Raji (cell line): ENCODE data around the gene PTPN6.
A peak's percentile ranks its signal among the peaks of the same experiment; 100 is the strongest.

ENCODE experiments used
- POLR2A ChIP-seq: IDR thresholded peaks from 2 replicates; pipeline ENCODE4 v1.6.1; 2011; ENCODE audit warnings: low read depth, low read length, control low read depth; ENCODE audit not compliant: insufficient read depth

The PTPN6 gene

DNA sequence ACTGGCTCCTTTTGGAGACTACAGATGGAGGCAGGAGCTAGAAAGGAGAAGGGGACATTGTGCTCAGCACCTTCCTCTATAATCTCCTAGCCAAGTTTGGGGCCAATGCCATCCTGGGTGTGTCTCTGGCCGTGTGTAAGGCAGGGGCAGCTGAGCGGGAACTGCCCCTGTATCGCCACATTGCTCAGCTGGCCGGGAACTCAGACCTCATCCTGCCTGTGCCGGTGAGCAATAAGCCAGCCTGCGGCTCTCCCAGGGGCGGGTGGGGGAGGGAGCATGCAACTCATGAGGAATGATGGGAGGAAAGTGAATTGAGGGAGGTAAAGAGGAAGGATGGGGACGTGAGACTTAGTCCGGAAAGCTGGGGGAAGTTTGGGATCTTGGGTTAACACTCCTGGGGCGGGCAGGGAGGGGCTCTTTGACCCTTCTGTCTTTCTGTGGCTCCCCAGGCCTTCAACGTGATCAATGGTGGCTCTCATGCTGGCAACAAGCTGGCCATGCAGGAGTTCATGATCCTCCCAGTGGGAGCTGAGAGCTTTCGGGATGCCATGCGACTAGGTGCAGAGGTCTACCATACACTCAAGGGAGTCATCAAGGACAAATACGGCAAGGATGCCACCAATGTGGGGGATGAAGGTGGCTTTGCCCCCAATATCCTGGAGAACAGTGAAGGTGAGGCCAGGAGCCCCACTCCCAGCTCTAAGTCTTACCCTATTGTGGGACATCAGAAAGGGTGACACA, 33.5 kb upstream of the PTPN6 start:
- no peak for TF ChIP-seq POLR2A

- no peak for TF ChIP-seq POLR2A
These were observed 31.6 kb upstream of the PTPN6 start for GRCh38 chr12:6919588-6919987.

DNA sequence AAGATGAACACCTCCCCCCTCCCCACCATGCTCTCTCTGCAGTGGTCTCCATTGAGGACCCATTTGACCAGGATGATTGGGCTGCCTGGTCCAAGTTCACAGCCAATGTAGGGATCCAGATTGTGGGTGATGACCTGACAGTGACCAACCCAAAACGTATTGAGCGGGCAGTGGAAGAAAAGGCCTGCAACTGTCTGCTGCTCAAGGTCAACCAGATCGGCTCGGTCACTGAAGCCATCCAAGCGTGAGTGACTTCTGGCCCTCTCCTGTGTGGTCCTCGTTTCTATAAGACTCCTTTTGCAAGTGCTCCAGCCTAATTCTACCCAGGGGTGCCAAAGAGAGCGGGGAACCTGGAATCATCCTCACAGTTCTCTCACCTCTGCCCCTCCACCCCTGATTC, 29.6 kb upstream of the PTPN6 start:
- no peak for TF ChIP-seq POLR2A

DNA sequence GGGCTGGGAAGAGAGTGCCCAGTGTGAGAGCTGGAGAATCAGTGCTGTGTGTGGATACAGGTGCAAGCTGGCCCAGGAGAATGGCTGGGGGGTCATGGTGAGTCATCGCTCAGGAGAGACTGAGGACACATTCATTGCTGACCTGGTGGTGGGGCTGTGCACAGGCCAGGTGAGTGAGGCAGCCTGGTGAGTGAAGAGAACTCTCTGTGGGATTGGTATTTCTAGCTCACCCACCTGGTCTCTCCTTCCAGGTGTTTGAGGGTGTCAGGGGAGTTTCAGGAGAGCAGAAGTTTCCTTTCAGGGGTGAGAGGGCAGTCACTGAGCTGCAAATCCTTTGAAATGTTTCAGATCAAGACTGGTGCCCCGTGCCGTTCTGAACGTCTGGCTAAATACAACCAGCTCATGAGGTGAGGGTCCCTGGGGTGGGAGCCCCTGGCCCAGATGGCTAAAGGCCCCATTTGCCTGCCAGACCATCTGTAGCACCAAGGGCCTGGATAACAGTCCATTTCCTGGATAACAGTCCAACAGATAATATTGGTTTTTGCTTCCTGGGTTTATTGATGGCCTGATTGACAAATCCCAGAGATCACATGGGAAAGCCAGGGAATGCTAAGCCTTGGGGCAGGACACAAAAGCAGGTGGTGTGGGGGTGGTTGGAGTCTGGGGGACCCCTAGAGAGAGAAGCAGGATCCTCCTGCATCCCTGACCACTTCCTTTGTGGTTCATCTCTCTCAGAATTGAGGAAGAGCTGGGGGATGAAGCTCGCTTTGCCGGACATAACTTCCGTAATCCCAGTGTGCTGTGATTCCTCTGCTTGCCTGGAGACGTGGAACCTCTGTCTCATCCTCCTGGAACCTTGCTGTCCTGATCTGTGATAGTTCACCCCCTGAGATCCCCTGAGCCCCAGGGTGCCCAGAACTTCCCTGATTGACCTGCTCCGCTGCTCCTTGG, 28.9 kb upstream of the PTPN6 start:
- TF ChIP-seq POLR2A, result no peak

GRCh38 chr12:6923003-6923732, 28.0 kb upstream of the PTPN6 start:
- no peak for TF ChIP-seq POLR2A

- TF ChIP-seq POLR2A, result no peak
These were observed 27.3 kb upstream of the PTPN6 start for GRCh38 chr12:6923851-6924250.

- TF ChIP-seq POLR2A, result no peak
These were observed 26.0 kb upstream of the PTPN6 start for GRCh38 chr12:6925239-6925539.

GRCh38 chr12:6925540-6926279, 25.4 kb upstream of the PTPN6 start:
- no peak for TF ChIP-seq POLR2A

DNA sequence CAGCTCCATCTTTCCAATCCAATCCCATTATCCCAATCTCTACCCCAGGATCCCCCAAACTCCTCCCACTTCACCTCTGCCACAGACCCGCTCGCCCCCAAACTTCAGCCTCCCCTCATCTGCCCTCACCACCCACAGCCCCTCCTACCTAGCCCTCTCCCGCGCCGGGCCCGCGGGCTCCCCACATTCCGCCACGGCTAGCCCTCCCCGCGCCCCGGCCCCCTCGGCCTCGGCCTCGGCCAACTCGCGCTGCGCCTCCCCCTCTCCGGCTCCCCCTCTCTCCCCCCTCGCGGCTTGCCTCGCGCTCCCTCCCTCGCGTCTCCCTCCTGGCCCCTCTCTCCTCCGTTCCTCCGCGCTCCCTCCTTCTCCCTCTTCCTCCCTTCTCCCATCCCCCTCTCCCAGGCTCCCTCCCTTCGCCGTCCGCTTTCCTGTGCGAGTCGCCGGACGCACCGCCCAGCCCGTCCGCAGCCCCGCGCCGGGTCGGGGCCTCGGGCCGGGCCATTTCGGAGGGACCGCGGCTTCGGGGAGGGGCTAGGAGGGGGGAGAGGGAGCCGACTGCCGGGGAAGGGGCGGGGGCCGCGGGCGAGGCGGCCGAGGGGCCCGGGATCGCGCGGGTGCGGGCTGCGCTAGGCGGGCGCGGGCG, 23.7 kb upstream of the PTPN6 start, which contains the start of gene ATN1:
Gene ATN1, plus strand, starts transcription at position 581 of the 643 bp plus-strand sequence. CDS start 6,043 bp downstream, outside the sequence.
- TF ChIP-seq POLR2A, result peak; percentile 47; the same call in 1 of the 2 replicates

GRCh38 chr12:6928022-6928702, 23.0 kb upstream of the PTPN6 start:
- no peak for TF ChIP-seq POLR2A

DNA sequence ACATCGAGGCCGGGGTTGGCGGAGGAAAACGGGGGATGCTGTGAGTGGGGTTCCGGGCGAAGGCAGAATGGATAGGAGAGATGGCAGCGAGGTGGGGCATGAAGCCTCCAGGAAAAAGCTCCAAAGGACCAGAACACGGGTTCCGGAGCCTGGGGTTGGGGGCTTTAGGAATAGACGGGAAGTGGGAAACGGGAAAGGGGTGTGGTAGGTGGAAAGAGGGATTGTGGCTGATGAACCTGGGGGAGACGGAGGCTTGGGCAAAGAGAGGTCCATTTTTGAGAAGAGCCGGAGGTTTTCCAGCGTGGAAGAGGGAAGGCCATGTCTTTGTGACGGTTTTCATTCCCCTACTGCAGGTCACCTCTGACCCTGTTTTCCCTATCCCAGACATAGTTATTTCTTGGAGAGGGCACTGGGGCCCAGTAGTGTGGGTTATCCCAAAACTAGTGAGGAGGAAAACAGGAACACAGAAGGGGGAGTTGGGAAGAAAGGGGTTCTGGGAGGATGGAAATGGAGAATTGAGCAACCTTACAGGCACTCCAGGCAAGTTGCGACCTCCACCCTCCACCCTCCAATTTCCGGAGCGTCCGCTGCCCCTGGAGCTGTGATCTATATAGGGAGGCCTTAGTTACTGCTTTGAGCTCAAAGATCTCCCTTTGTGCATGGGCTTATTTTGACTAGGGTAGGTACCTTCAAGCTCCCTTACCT, 22.3 kb upstream of the PTPN6 start:
- no peak for TF ChIP-seq POLR2A

GRCh38 chr12:6929466-6930452, 21.4 kb upstream of the PTPN6 start:
- no peak for TF ChIP-seq POLR2A

GRCh38 chr12:6932766-6933165, 18.4 kb upstream of the PTPN6 start:
- no peak for TF ChIP-seq POLR2A
